HG03565 (cell line): ENCODE results near the gene ZNF90.
"Not testable (repeated sequence)": the region's sequence is repeated elsewhere in the genome, so short reads cannot be mapped to it uniquely, and the experiment has no call there.

Source experiments
- ATAC-seq: cut with Tn5 transposase; IDR thresholded peaks from one replicate; pipeline ENCODE4 v1.9.1; 2021; ENCODE audit warnings: mild to moderate bottlenecking, moderate library complexity; ENCODE audit not compliant: unreplicated experiment

The ZNF90 gene

GRCh38 chr19:20102097-20102496 is 24.3 kb downstream of the ZNF90 start:
- ATAC-seq = no peak

- ATAC-seq = no peak
Measured at GRCh38 chr19:20103091-20103740, 25.4 kb downstream of the ZNF90 start.

GRCh38 chr19:20107301-20107700 is 29.5 kb downstream of the ZNF90 start:
- ATAC-seq = no peak

- ATAC-seq = not testable (repeated sequence)
Measured at GRCh38 chr19:20118064-20118839, 40.5 kb downstream of the ZNF90 start.

- no peak for ATAC-seq
Measured at GRCh38 chr19:20124879-20125278, 47.1 kb downstream of the ZNF90 start.

GRCh38 chr19:20132933-20133332 is 55.1 kb downstream of the ZNF90 start:
- ATAC-seq = not testable (repeated sequence)

- not testable (repeated sequence) for ATAC-seq
Measured at GRCh38 chr19:20137714-20138113, 59.9 kb downstream of the ZNF90 start.

GRCh38 chr19:20151617-20152145 is 73.9 kb downstream of the ZNF90 start:
- ATAC-seq = no peak

GRCh38 chr19:20152506-20152905 is 74.7 kb downstream of the ZNF90 start:
- not testable (repeated sequence) for ATAC-seq

GRCh38 chr19:20153281-20153680 is 75.5 kb downstream of the ZNF90 start:
- ATAC-seq = no peak

GRCh38 chr19:20154636-20155035 is 76.8 kb downstream of the ZNF90 start:
- ATAC-seq = no peak

GRCh38 chr19:20162821-20163220 is 85.0 kb downstream of the ZNF90 start:
- no peak for ATAC-seq

GRCh38 chr19:20164456-20164855 is 86.7 kb downstream of the ZNF90 start:
- no peak for ATAC-seq

GRCh38 chr19:20165971-20166592 is 88.3 kb downstream of the ZNF90 start:
- no peak for ATAC-seq

- ATAC-seq = peak; percentile 89
Measured at GRCh38 chr19:20167020-20167644, 89.3 kb downstream of the ZNF90 start, which contains the start of gene ZNF486. ZNF486 (plus strand) TSS chr19:20167214; CDS start chr19:20167331, 117 bp downstream.

GRCh38 chr19:20167651-20168122 is 89.9 kb downstream of the ZNF90 start:
- no peak for ATAC-seq
